Measurements from ENCODE around the gene AAR2.

AAR2 gene

GRCh38 chr20:36305602-36306551 lies 69.6 kb downstream of the AAR2 start, which contains the start of gene DLGAP4:
Gene DLGAP4, plus strand, starts transcription at chr20:36306339. Its CDS starts 125,379 bp downstream, at chr20:36431718.
- no peak for DNase-seq (ENCODE audit: low spot score)
- no peak for TF ChIP-seq CTCF (IDR thresholded peaks at IDR 0.05; ENCODE audit: extremely low read depth, missing control alignments)
